K562 (cell line): Measurements from ENCODE around the gene MLC1. TPM values are rescaled to one million over a fixed set of nuclear protein-coding genes. Genes with fewer than 3 reads are reported as not detected.

ENCODE experiments used
- ATAC-seq: fragments of 200-7000 bp; cut with Tn5 transposase; 3 replicates; pipeline ENCODE4 v1.9.1; 2020; ENCODE audit warnings: moderate library complexity
- BruUV-seq: library from RNA; stranded (reverse); fragments of 400-500 nt; replicated peaks from 2 replicates; lab custom pipeline; 2021; lab: Mats Ljungman, UMichigan
- CTCF ChIA-PET: fragments of 300-600 bp; formaldehyde crosslinking; extraction: SDS; loops from one replicate; lab custom pipeline; 2021; ENCODE audit warnings: low intra/inter-chr PET ratio; lab: Yijun Ruan, JAX
- POLR2A ChIA-PET: fragments of 300-600, 350-650 bp; sonication (Branson Sonifier 250); formaldehyde crosslinking; extraction: SDS; loops from one replicate; lab custom pipeline; 2021; ENCODE audit warnings: antibody characterized with exemption, inconsistent platforms; lab: Yijun Ruan, JAX
- DNase-seq, 4 experiments: peaks; one replicate each; pipeline versions ENCODE4 v3.0.0 to v3.0.0-alpha.2; 2011 to 2018; ENCODE audit warnings: low spot score in 3 of 4, mixed read lengths in 3 of 4; ENCODE audit errors: extremely low read depth in 1 of 4
- FAIRE-seq: peaks from 2 replicates; lab custom pipeline; 2011; peaks lifted over from hg19 to GRCh38; lab: Jason Lieb, UNC
- H2AFZ ChIP-seq: 2 replicates; pipeline ENCODE4 v1.6.0; 2011; ENCODE audit warnings: low read depth, low read length, control low read depth, inconsistent platforms
- H3K27ac ChIP-seq: fragments of 200-600 bp; 3 replicates; pipeline ENCODE4 v1.8.0; 2011; ENCODE audit warnings: low read depth, mild to moderate bottlenecking, control low read depth, inconsistent platforms, low read length, moderate library complexity, mixed read lengths; ENCODE audit errors: extremely low read depth
- H3K27me3 ChIP-seq, 2 experiments: fragments of 300-600 bp in 1 of 2; 2 replicates in 1 of 2; 3 replicates in 1 of 2; pipeline versions ENCODE4 v1.6.0 to v1.8.0; 2011; ENCODE audit warnings: inconsistent platforms in 2 of 2, low read length in 2 of 2, mild to moderate bottlenecking in 1 of 2, mixed read lengths in 1 of 2, moderate library complexity in 1 of 2; ENCODE audit not compliant: control insufficient read depth in 2 of 2, insufficient read depth in 2 of 2
- H3K36me3 ChIP-seq: fragments of 300-600 bp; 3 replicates; pipeline ENCODE4 v1.8.0; 2011; ENCODE audit warnings: mild to moderate bottlenecking, low read length, inconsistent platforms; ENCODE audit not compliant: control insufficient read depth, insufficient read depth
- H3K4me1 ChIP-seq, 2 experiments: fragments of 200-600 bp in 1 of 2; replicated peaks in 1 of 2; 2 replicates in 1 of 2; 3 replicates in 1 of 2; pipeline versions ENCODE4 v1.5.1 to v1.8.0; 2011; ENCODE audit warnings: inconsistent platforms in 2 of 2, low read length in 2 of 2, mild to moderate bottlenecking in 1 of 2, mixed read lengths in 1 of 2, moderate library complexity in 1 of 2; ENCODE audit not compliant: control insufficient read depth in 2 of 2, insufficient read depth in 2 of 2
- H3K4me2 ChIP-seq: 2 replicates; pipeline ENCODE4 v1.6.1; 2011; ENCODE audit warnings: low read length, control low read depth, inconsistent platforms, mixed read lengths; ENCODE audit not compliant: insufficient read depth
- H3K4me3 ChIP-seq: fragments of 200-600 bp; sonication (generic), shearing (Covaris generic); 2 replicates; pipeline ENCODE4 v1.5.1; 2016; ENCODE audit warnings: control low read depth, inconsistent platforms
- H3K79me2 ChIP-seq: fragments of 200-600 bp; 3 replicates; pipeline ENCODE4 v1.8.0; 2011; ENCODE audit warnings: low read length, inconsistent platforms; ENCODE audit not compliant: control insufficient read depth, insufficient read depth
- H3K9ac ChIP-seq, 2 experiments: 2 replicates each; pipeline versions ENCODE4 v1.6.0 to v1.6.1; 2011; ENCODE audit warnings: low read depth in 2 of 2, low read length in 2 of 2, control low read depth in 1 of 2, inconsistent platforms in 1 of 2, mild to moderate bottlenecking in 1 of 2, mixed read lengths in 1 of 2; ENCODE audit not compliant: insufficient read depth in 1 of 2
- H3K9me1 ChIP-seq: one replicate; pipeline ENCODE4 v1.6.0; 2011; ENCODE audit warnings: inconsistent platforms, mild to moderate bottlenecking, low read length, moderate library complexity; ENCODE audit not compliant: control insufficient read depth, insufficient read depth
- H3K9me3 ChIP-seq: replicated peaks from 2 replicates; pipeline ENCODE4 v1.5.1; 2011; ENCODE audit warnings: low read depth, low read length, inconsistent platforms; ENCODE audit not compliant: control insufficient read depth, insufficient read depth
- H4K20me1 ChIP-seq: replicated peaks from 2 replicates; pipeline ENCODE4 v1.6.1; 2011; ENCODE audit warnings: low read length, inconsistent platforms, mixed read lengths; ENCODE audit not compliant: control insufficient read depth, insufficient read depth
- CTBP1 ChIP-seq: fragments of 450-650 bp; IDR thresholded peaks from 2 replicates; pipeline ENCODE4 v1.6.1; 2016; ENCODE audit warnings: borderline replicate concordance
- ETV5 ChIP-seq: sonication (generic); formaldehyde crosslinking; IDR thresholded peaks from 2 replicates; pipeline ENCODE4 v1.4.0; 2020; ENCODE audit warnings: low read depth, mild to moderate bottlenecking, missing genetic modification reagents
- FOXK1 ChIP-seq: sonication (generic); formaldehyde crosslinking; IDR thresholded peaks from 2 replicates; pipeline ENCODE4 v1.8.0; 2022; ENCODE audit warnings: missing genetic modification reagents, mild to moderate bottlenecking, borderline replicate concordance
- MAFG ChIP-seq: fragments of 450-650 bp; conservative IDR thresholded peaks from 2 replicates; pipeline ENCODE4 v1.6.1; 2016; ENCODE audit warnings: missing genetic modification characterization, missing compliant biosample characterization
- MED1 ChIP-seq: sonication (generic); formaldehyde crosslinking; IDR thresholded peaks from 2 replicates; pipeline ENCODE4 v1.8.1; 2023; ENCODE audit warnings: missing genetic modification reagents, borderline replicate concordance
- SOX6 ChIP-seq: fragments of 450-650 bp; IDR thresholded peaks from 2 replicates; pipeline ENCODE4 v1.6.1; 2014; ENCODE audit warnings: mild to moderate bottlenecking
- WGBS: fragments of 100-300 bp; shearing (Covaris generic); methylation state at CpG from one replicate; pipeline ENCODE4 v1.1.6; 2016; ENCODE audit warnings: low coverage, mixed read lengths; ENCODE audit not compliant: insufficient coverage; ENCODE audit errors: missing lambda C conversion rate; 5-methylcytosine and 5-hydroxymethylcytosine counted together
- in situ Hi-C: fragments of 300-500 bp; cut with MboI; formaldehyde crosslinking; loops from 4 replicates; pipeline ENCODE4 v1.15.0; 2018; ENCODE audit warnings: inconsistent platforms, mixed read lengths
- intact Hi-C: fragments of 100-400 bp; cut with micrococcal nuclease; formaldehyde crosslinking; loops from 2 replicates; pipeline ENCODE4 v1.14.2; 2022
- polyA plus RNA-seq, 8 experiments: library from polyadenylated mRNA; depleted of rRNA in 4 of 8; stranded (reverse) in 5 of 8; unstranded in 3 of 8; fragments of >200 nt; fragmentation: Nextera tagmentation in 2 of 8; fragmentation: Illumina TruSeq in 1 of 8; extraction: Ambion mirVana in 2 of 8; extraction: Trizol in 1 of 8; gene quantifications; 2 replicates each; pipeline versions ENCODE4 v1.2.1 to v1.2.3, GENCODE V29; 2011 to 2014; ENCODE audit warnings: inconsistent platforms in 1 of 8, missing spikeins in 1 of 8
- total RNA-seq, 7 experiments: library from RNA; depleted of rRNA in 6 of 7; stranded (reverse); fragments of >200 nt in 6 of 7; fragmentation: Illumina TruSeq in 2 of 7; extraction: Trizol in 2 of 7; gene quantifications; 2 replicates each; pipeline versions ENCODE4 v1.2.1 to v1.2.3, GENCODE V29; 2011 to 2021; ENCODE audit warnings: low replicate concordance in 1 of 7
- TF ChIP-seq, protein P1 (sequence below): fragments of 250-450 bp; sonication (Bioruptor Pico); IDR thresholded peaks from 2 replicates; pipeline ENCODE4 v1.5.0; 2021
- TF ChIP-seq, protein P2 (sequence below): fragments of 450-650 bp; IDR thresholded peaks from 2 replicates; pipeline ENCODE4 v1.7.1; 2018; ENCODE audit warnings: mild to moderate bottlenecking, low read depth; ENCODE audit not compliant: partially characterized antibody
- TF ChIP-seq, protein P3 (sequence below), 2 experiments: fragments of 450-650 bp; IDR thresholded peaks; 2 replicates each; pipeline ENCODE4 v1.6.1; 2016
- TF ChIP-seq, protein P4 (sequence below): conservative IDR thresholded peaks from 2 replicates; pipeline ENCODE4 v1.6.1; 2011; ENCODE audit warnings: low read depth, mild to moderate bottlenecking, low read length; ENCODE audit not compliant: control insufficient read depth
- TF ChIP-seq, protein P5 (sequence below), 2 experiments: fragments of 150-350 bp in 1 of 2; IDR thresholded peaks; 2 replicates each; pipeline ENCODE4 v1.6.1; 2012 to 2016; ENCODE audit warnings: low read depth in 2 of 2, low read length in 2 of 2, mild to moderate bottlenecking in 1 of 2, moderate library complexity in 1 of 2

Gene MLC1
- total and polyA plus RNA-seq, 9 of the 15 experiments (the other 6 are each of a cell fraction or from before 2014, with no cell fraction given), result 0.06 to 0.98 (median 0.39) TPM

GRCh38 chr22:50072714-50073538 lies 12.3 kb downstream of the MLC1 start:
- WGBS, result 37% methylated on average over 13 of the region's 28 CpGs
- ATAC-seq, result no peak
- no peak overlapping the region for H3K4me2 ChIP-seq
- DNase-seq, result no peak
- H4K20me1 ChIP-seq, result no peaks in the 10 kb centered on the region
- no TSS peak for BruUV-seq
- peaks cover 0 to 43% of the 10 kb centered on the region in 2 experiments; a peak in 2 of 5 replicates for H3K4me1 ChIP-seq
- H3K4me3 ChIP-seq, result no peak overlapping the region
- no peak overlapping the region for H3K27ac ChIP-seq
- CTCF ChIA-PET, result no interaction called here
- H3K9me1 ChIP-seq, result no peaks in the 10 kb centered on the region
- intact Hi-C loops, result no loop called here
- no peak overlapping the region for H3K9ac ChIP-seq
- H3K79me2 ChIP-seq, result no peaks in the 10 kb centered on the region
- POLR2A ChIA-PET, result no interaction called here
- in situ Hi-C loops, result no loop called here
- H3K27me3 ChIP-seq, result no peaks in the 10 kb centered on the region
- H3K9me3 ChIP-seq, result no peaks in the 10 kb centered on the region
- H2AFZ ChIP-seq, result no peak overlapping the region
- no peaks in the 10 kb centered on the region for H3K36me3 ChIP-seq
- no peak for FAIRE-seq
- TF ChIP-seq SOX6 (no peak), FOXK1 (CRISPR knock-in tag) (no peak), ETV5 (CRISPR knock-in tag) (no peak), MAFG (tag) (no peak), MED1 (CRISPR knock-in tag) (no peak), CTBP1 (no peak)
- TF ChIP-seq, protein P1, sequence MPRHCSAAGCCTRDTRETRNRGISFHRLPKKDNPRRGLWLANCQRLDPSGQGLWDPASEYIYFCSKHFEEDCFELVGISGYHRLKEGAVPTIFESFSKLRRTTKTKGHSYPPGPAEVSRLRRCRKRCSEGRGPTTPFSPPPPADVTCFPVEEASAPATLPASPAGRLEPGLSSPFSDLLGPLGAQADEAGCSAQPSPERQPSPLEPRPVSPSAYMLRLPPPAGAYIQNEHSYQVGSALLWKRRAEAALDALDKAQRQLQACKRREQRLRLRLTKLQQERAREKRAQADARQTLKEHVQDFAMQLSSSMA, result no peak
- TF ChIP-seq, protein P2, sequence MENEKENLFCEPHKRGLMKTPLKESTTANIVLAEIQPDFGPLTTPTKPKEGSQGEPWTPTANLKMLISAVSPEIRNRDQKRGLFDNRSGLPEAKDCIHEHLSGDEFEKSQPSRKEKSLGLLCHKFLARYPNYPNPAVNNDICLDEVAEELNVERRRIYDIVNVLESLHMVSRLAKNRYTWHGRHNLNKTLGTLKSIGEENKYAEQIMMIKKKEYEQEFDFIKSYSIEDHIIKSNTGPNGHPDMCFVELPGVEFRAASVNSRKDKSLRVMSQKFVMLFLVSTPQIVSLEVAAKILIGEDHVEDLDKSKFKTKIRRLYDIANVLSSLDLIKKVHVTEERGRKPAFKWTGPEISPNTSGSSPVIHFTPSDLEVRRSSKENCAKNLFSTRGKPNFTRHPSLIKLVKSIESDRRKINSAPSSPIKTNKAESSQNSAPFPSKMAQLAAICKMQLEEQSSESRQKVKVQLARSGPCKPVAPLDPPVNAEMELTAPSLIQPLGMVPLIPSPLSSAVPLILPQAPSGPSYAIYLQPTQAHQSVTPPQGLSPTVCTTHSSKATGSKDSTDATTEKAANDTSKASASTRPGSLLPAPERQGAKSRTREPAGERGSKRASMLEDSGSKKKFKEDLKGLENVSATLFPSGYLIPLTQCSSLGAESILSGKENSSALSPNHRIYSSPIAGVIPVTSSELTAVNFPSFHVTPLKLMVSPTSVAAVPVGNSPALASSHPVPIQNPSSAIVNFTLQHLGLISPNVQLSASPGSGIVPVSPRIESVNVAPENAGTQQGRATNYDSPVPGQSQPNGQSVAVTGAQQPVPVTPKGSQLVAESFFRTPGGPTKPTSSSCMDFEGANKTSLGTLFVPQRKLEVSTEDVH, result no peak
- TF ChIP-seq, protein P3, sequence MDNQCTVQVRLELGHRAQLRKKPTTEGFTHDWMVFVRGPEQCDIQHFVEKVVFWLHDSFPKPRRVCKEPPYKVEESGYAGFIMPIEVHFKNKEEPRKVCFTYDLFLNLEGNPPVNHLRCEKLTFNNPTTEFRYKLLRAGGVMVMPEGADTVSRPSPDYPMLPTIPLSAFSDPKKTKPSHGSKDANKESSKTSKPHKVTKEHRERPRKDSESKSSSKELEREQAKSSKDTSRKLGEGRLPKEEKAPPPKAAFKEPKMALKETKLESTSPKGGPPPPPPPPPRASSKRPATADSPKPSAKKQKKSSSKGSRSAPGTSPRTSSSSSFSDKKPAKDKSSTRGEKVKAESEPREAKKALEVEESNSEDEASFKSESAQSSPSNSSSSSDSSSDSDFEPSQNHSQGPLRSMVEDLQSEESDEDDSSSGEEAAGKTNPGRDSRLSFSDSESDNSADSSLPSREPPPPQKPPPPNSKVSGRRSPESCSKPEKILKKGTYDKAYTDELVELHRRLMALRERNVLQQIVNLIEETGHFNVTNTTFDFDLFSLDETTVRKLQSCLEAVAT (IDR thresholded peaks at IDR 0.05), result no peak
- TF ChIP-seq, protein P4, sequence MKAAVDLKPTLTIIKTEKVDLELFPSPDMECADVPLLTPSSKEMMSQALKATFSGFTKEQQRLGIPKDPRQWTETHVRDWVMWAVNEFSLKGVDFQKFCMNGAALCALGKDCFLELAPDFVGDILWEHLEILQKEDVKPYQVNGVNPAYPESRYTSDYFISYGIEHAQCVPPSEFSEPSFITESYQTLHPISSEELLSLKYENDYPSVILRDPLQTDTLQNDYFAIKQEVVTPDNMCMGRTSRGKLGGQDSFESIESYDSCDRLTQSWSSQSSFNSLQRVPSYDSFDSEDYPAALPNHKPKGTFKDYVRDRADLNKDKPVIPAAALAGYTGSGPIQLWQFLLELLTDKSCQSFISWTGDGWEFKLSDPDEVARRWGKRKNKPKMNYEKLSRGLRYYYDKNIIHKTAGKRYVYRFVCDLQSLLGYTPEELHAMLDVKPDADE, result no peak
- TF ChIP-seq, protein P5, sequence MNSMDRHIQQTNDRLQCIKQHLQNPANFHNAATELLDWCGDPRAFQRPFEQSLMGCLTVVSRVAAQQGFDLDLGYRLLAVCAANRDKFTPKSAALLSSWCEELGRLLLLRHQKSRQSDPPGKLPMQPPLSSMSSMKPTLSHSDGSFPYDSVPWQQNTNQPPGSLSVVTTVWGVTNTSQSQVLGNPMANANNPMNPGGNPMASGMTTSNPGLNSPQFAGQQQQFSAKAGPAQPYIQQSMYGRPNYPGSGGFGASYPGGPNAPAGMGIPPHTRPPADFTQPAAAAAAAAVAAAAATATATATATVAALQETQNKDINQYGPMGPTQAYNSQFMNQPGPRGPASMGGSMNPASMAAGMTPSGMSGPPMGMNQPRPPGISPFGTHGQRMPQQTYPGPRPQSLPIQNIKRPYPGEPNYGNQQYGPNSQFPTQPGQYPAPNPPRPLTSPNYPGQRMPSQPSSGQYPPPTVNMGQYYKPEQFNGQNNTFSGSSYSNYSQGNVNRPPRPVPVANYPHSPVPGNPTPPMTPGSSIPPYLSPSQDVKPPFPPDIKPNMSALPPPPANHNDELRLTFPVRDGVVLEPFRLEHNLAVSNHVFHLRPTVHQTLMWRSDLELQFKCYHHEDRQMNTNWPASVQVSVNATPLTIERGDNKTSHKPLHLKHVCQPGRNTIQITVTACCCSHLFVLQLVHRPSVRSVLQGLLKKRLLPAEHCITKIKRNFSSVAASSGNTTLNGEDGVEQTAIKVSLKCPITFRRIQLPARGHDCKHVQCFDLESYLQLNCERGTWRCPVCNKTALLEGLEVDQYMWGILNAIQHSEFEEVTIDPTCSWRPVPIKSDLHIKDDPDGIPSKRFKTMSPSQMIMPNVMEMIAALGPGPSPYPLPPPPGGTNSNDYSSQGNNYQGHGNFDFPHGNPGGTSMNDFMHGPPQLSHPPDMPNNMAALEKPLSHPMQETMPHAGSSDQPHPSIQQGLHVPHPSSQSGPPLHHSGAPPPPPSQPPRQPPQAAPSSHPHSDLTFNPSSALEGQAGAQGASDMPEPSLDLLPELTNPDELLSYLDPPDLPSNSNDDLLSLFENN (IDR thresholded peaks at IDR 0.05; ENCODE audit: low read depth in 2 of 2, low read length in 2 of 2), result no peak
